ENCODE measurements around the gene CLDN3. TPM values are rescaled to one million over a fixed set of nuclear protein-coding genes. Genes with fewer than 3 reads are reported as not detected.
A peak's percentile ranks its signal among the peaks of the same experiment; 100 is the strongest.
"Not testable (repeated sequence)": the region's sequence is repeated elsewhere in the genome, so short reads cannot be mapped to it uniquely, and the experiment has no call there.

Gene CLDN3, protein sequence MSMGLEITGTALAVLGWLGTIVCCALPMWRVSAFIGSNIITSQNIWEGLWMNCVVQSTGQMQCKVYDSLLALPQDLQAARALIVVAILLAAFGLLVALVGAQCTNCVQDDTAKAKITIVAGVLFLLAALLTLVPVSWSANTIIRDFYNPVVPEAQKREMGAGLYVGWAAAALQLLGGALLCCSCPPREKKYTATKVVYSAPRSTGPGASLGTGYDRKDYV
- total RNA-seq, result not detected

DNA sequence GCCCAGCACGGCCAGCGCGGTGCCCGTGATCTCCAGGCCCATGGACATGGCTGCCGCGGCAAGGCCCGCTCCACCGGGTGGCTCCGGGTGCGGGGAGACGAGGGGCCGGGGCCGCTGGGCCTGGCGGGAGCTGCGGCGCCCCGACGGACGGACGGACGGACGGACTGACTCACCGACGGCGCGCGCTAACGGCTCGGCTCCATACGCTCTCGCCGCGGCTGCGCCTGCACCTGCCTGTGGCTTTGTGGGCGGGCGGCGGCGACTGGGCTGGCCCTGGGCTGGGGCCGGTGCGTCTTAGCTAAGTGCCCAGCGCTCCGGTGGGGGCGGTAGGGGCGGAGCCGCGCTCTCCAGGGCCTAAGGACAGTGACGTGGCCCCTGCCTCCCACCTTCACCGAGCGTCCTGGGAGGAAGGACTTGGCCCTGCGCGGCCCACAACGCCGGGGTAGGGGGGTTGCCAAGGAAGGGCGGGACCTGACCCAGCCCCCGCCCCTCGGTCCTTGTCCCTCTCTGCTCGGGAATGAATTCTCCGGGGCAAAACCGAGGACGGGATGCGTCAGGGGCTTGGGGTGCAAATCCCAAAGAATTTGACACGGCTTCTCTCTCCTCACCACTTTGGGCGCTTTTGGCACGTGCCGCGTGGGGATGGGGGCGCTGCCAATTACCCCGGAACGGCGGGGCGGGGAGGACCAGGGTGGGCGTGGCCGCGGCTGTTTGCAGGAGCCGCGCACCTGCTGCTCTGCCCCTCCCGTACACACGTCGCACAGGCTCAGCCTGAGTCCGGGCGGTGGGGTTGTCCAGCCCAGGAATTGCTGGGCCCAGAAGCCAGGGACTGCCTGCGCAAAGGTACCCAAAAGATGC lies at the start of gene CLDN3:
TSS of gene CLDN3 (minus strand) at position 269 of the 858 bp plus-strand sequence. CDS start at position 48, 221 bp downstream.
- H3K36me3 Mint-ChIP-seq, result no peaks in the 10 kb centered on the region
- H3K27ac Mint-ChIP-seq, result no peak within 1 kb of the TSS
- no peaks in the 10 kb centered on the region for H3K9me3 Mint-ChIP-seq
- H3K4me1 Mint-ChIP-seq (ENCODE audit: low read depth in 2 of 2), result no peaks in the 10 kb centered on the region
- no peak within 1 kb of the TSS for H3K4me3 Mint-ChIP-seq
- H3K27me3 Mint-ChIP-seq, result peaks cover 14 to 15% of the 10 kb centered on the region in 2 donors
- DNase-seq (ENCODE audit: low spot score) (no peak), ATAC-seq (no peak)

DNA sequence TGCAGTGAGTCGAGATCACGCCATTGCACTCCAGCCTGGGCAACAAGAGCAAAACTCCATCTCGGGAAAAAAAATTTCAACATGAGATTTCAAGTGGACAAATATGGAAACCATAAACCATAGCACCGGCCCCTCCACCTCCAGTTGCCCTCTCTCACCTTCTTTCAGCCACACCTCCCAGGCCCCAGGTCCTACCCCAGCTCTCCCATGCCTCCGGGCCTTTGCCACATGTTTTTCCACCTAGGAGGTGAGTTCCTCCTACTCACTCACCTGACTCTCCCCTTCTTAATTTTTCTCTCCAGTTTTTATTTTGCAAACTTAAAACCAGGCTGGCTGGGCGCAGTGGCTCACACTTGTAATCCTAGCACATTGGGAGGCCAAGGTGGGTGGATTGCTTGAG lies 47.1 kb upstream of the CLDN3 start:
- H3K4me3 Mint-ChIP-seq, result no peak overlapping the region
- no peaks in the 10 kb centered on the region for H3K4me1 Mint-ChIP-seq (ENCODE audit: low read depth in 2 of 2)
- H3K36me3 Mint-ChIP-seq, result no peaks in the 10 kb centered on the region
- H3K27ac Mint-ChIP-seq, result no peak overlapping the region
- no peak for ATAC-seq
- peaks cover 12 to 14% of the 10 kb centered on the region in 2 donors for H3K27me3 Mint-ChIP-seq
- no peak for DNase-seq (ENCODE audit: low spot score)
- no peaks in the 10 kb centered on the region for H3K9me3 Mint-ChIP-seq

DNA sequence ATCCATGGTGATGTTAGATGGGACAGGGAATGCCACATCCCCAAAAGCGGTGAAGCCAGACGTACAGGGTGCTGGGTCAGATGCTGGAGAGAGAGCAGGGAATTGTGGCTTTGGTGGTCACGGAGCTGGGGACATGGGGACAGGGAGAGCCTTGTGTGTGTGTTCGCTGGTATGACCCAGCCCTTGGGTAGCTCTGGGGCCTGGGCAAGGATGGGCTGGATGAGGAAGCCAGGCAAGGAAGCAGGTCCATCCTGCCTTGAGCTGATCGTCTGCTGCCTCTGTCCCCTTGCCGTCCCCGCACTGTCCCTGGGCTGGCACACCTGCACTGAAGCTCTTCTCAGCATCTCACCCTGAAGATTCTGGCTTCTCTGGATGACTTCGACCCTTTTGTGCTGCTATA lies 45.4 kb upstream of the CLDN3 start:
- no peaks in the 10 kb centered on the region for H3K9me3 Mint-ChIP-seq
- no peak overlapping the region for H3K27ac Mint-ChIP-seq
- H3K4me1 Mint-ChIP-seq (ENCODE audit: low read depth in 2 of 2), result no peaks in the 10 kb centered on the region
- DNase-seq (ENCODE audit: low spot score) (no peak), ATAC-seq (no peak)
- H3K27me3 Mint-ChIP-seq, result peaks cover 6 to 11% of the 10 kb centered on the region in 2 donors
- no peak overlapping the region for H3K4me3 Mint-ChIP-seq
- no peaks in the 10 kb centered on the region for H3K36me3 Mint-ChIP-seq

DNA sequence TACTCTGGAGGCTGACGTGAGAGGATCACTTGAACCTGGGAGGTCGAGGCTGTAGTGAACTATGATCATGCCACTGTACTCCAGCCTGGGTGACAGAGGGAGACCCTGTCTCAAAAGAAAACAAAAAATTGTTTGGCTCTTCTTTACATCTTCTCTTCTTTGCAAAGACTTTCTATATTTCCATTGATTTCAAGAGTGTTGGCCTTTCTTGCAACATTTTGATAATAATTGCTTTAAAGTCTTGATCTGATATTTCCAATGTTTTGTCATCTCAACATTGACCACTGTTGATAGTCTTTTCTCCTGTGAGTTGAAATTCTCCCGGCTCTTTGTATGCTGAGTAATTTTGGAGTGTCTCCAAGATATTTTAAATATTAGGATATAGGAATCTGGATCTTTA lies 42.9 kb upstream of the CLDN3 start:
- peaks cover 5 to 6% of the 10 kb centered on the region in 2 donors for H3K27me3 Mint-ChIP-seq
- H3K4me1 Mint-ChIP-seq (ENCODE audit: low read depth in 2 of 2), result no peaks in the 10 kb centered on the region
- ATAC-seq, result no peak
- DNase-seq (ENCODE audit: low spot score), result no peak
- H3K27ac Mint-ChIP-seq, result no peak overlapping the region
- H3K4me3 Mint-ChIP-seq, result no peak overlapping the region
- H3K9me3 Mint-ChIP-seq, result no peaks in the 10 kb centered on the region
- no peaks in the 10 kb centered on the region for H3K36me3 Mint-ChIP-seq

DNA sequence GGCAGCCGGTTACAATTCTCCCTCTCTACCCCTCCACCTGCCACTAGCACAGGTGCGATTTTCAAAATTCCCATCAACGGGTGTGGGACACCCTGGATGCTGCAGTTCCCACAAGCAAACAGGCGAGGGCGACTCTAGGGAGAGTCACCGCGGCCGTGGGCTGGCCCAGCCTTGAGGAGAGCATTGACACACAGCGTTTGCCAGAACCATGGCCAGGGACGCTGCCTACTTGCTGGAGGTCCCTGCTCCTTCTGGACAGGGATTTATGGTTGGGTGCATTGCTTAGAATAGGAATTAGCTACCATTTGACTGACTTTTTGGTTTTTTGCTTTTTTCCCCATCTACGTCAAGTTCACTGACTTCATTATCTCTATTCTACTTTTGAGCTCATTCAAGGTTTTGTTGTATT lies 41.7 kb upstream of the CLDN3 start:
- Mint-ChIP-seq H3K27ac (no peak overlapping the region), H3K27me3 (peaks cover 5 to 6% of the 10 kb centered on the region in 2 donors), H3K4me3 (no peak overlapping the region), H3K9me3 (no peaks in the 10 kb centered on the region), H3K4me1 (ENCODE audit: low read depth in 2 of 2) (no peaks in the 10 kb centered on the region), H3K36me3 (no peaks in the 10 kb centered on the region)
- peak; percentile 71 for DNase-seq (ENCODE audit: low spot score)
- peak; percentile 71 to 83 for ATAC-seq

DNA sequence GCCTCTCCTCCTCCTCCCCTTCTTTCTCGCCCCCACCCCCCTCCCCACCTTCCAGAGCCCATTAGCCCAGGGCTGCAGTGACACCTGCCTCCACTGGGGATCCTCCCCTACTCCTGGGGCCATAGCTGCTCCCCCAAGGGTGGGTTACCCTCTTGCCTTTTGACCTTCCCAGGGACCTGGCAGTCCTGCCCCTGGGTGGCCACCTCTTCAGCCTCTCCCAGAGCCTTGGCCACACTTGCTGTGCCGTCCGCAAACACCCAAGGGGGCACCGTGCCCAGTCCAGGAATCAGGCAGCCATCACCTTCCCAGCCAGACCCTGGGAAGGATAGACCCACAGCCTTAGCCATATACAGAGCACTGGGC lies 40.9 kb upstream of the CLDN3 start:
- Mint-ChIP-seq H3K36me3 (no peaks in the 10 kb centered on the region), H3K9me3 (no peaks in the 10 kb centered on the region), H3K27me3 (peaks cover 5 to 6% of the 10 kb centered on the region in 2 donors), H3K4me1 (ENCODE audit: low read depth in 2 of 2) (no peaks in the 10 kb centered on the region), H3K27ac (no peak overlapping the region), H3K4me3 (no peak overlapping the region)
- ATAC-seq (no peak), DNase-seq (ENCODE audit: low spot score) (no peak)

DNA sequence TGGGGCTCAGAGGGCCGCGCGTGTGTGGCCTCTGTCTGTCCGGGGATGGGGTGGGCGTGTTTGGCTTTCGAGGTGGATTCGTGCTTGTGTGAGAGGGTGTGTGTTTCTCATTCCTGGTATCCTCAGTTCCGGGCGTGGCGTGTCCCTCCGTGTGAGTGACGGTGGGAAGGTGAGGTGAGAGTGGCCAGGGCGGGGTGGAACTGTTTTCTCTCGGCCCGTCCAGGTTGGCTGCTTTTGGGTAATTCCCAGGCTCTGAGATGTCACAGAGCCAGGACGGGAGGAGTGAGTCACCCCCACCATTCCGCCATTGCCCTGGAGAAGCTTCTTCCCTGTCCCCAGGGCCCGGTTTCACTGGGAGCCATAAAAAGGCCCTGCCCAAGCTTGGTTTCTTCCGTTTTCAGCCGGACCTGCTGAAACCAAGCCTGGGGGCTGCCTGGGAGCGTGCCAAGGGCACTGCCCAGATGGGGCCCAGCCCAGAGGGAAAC lies 39.4 kb upstream of the CLDN3 start:
- DNase-seq (ENCODE audit: low spot score) (no peak), ATAC-seq (no peak)
- Mint-ChIP-seq H3K36me3 (no peaks in the 10 kb centered on the region), H3K9me3 (no peaks in the 10 kb centered on the region), H3K4me1 (ENCODE audit: low read depth in 2 of 2) (no peaks in the 10 kb centered on the region), H3K27me3 (peaks cover 7 to 11% of the 10 kb centered on the region in 2 donors), H3K27ac (no peak overlapping the region), H3K4me3 (no peak overlapping the region)

DNA sequence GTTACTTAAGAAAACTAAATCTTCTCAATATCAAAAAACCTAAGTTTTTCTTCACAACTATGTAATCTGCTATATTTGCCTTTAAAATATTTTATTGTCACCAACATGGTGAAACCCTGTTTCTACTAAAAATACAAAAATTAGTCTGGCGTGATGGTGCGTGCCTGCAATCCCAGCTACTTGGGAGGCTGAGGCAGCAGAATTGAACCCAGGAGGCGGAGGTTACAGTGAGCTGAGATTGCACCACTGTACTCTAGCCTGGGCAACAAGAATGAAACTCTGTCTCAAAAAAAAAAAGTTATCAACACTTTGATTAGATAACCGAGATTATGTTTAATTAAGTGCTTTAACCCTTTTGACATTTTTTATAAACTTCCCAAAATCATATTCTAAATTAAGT lies 32.4 kb upstream of the CLDN3 start:
- H3K9me3 Mint-ChIP-seq, result no peaks in the 10 kb centered on the region
- no peaks in the 10 kb centered on the region for H3K36me3 Mint-ChIP-seq
- no peak overlapping the region for H3K27ac Mint-ChIP-seq
- DNase-seq (ENCODE audit: low spot score), result no peak
- ATAC-seq, result no peak
- H3K4me1 Mint-ChIP-seq (ENCODE audit: low read depth in 2 of 2), result no peaks in the 10 kb centered on the region
- H3K4me3 Mint-ChIP-seq, result no peak overlapping the region
- peaks cover 6 to 12% of the 10 kb centered on the region in 2 donors for H3K27me3 Mint-ChIP-seq

DNA sequence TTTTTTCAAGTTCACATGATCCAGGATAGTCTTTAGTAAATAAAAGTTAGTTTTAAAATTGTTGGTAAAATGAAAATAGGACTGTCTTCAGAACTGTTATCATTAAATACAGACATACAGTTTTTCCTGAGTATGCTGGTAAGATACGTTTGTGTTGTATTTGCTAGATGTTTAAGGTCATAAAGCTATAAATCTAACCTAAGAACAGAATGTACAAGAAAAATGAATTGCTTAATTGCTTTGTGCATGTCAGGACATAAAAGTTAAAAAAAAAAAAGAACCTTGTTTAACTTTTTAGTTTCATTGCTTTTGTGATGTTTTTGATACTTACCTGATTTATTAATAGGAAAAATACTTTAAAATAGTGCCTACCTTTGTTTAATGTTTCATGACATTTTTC lies 31.5 kb upstream of the CLDN3 start:
- Mint-ChIP-seq H3K9me3 (no peaks in the 10 kb centered on the region), H3K36me3 (no peaks in the 10 kb centered on the region), H3K27me3 (peaks cover 6 to 12% of the 10 kb centered on the region in 2 donors), H3K4me1 (ENCODE audit: low read depth in 2 of 2) (no peaks in the 10 kb centered on the region), H3K27ac (no peak overlapping the region), H3K4me3 (no peak overlapping the region)
- DNase-seq (ENCODE audit: low spot score) (no peak), ATAC-seq (no peak)

DNA sequence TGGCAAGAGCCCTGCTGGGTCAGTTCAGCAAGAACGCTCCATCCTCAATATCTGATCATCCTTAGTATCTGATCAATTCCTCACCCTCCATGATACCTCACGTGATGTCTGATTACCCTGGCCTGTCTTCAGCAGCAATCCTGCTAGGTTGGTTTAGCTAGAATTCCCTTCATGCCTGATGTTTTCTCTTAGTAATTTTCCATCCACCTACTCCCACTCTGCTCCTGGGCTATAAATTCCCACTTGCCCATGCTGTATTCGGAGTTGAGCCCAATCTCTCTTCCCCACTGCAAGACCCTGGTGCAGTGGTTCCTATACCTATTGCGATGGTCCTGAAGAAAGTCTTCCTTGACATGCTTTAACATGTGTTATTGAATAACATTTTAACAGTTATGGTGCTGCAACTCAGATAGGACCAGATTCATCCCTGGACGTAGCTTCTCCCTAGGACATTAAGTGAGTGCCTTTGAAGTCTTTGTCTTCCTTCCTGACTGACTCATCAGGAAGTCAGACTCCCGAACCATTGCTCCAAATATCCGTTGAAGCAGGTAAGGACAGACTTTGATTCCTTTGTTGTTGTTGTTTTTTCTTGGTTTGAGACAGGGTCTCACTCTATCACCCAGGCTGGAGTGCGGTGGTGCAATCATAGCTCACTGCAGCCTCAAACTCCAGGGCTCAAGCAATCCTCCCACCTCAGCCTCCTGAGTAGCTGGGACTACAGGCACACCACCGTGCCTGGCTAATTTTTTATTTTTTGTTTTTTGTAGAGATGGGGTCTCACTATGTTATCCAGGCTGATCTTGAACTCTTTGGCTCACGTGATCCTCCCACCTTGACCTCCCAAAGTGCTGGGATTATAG lies 29.4 kb upstream of the CLDN3 start:
- peaks cover 2 to 9% of the 10 kb centered on the region in 2 donors for H3K27me3 Mint-ChIP-seq
- DNase-seq (ENCODE audit: low spot score) (no peak), ATAC-seq (no peak)
- H3K4me1 Mint-ChIP-seq (ENCODE audit: low read depth in 2 of 2), result no peaks in the 10 kb centered on the region
- H3K27ac Mint-ChIP-seq, result no peak overlapping the region
- no peaks in the 10 kb centered on the region for H3K9me3 Mint-ChIP-seq
- H3K36me3 Mint-ChIP-seq, result no peaks in the 10 kb centered on the region
- no peak overlapping the region for H3K4me3 Mint-ChIP-seq

DNA sequence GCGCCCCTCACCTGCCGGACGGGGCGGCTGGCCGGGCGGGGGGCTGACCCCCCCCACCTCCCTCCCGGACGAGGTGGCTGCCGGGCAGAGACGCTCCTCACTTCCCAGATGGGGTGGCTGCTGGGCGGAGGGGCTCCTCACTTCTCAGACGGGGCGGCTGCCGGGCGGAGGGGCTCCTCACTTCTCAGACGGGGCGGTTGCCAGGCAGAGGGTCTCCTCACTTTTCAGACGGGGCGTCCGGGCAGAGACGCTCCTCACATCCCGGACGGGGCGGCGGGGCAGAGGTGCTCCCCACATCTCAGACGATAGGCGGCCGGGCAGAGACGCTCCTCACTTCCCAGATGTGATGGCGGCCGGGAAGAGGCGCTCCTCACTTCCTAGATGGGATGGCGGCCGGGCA lies 27.1 kb upstream of the CLDN3 start:
- not testable (repeated sequence) for ATAC-seq; H3K4me1 Mint-ChIP-seq (ENCODE audit: low read depth in 2 of 2); H3K9me3 Mint-ChIP-seq; H3K36me3 Mint-ChIP-seq; H3K27me3 Mint-ChIP-seq; H3K4me3 Mint-ChIP-seq; H3K27ac Mint-ChIP-seq; DNase-seq (ENCODE audit: low spot score)

DNA sequence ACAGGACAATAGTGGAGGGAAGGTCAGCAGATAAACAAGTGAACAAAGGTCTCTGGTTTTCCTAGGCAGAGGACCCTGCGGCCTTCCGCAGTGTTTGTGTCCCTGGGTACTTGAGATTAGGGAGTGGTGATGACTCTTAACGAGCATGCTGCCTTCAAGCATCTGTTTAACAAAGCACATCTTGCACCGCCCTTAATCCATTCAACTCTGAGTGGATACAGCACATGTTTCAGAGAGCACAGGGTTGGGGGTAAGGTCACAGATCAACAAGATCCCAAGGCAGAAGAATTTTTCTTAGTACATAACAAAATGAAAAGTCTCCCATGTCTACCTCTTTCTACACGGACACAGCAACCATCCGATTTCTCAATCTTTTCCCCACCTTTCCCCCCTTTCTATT lies 26.6 kb upstream of the CLDN3 start:
- H3K27ac Mint-ChIP-seq; DNase-seq (ENCODE audit: low spot score); H3K36me3 Mint-ChIP-seq; ATAC-seq; H3K4me1 Mint-ChIP-seq (ENCODE audit: low read depth in 2 of 2); H3K27me3 Mint-ChIP-seq; H3K9me3 Mint-ChIP-seq; H3K4me3 Mint-ChIP-seq: not testable (repeated sequence)

DNA sequence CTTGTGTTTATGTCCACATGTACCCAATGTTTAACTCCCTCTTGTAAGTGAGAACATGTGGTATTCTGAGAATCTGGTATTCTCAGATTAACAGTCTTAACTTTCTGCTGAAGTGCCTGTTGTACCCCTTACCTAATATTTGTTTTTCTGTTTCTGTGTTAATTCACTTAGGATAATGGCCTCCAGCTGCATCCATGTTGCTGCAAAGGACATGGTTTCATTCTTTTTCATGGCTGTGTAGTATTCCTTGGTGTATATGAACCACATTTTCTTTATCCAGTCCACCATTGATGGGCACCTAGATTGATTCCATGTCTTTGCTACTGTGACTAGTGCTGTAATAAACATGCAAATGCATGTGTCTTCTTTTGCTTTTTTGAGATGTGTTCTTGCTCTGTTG lies 25.1 kb upstream of the CLDN3 start:
- H3K4me3 Mint-ChIP-seq; ATAC-seq; H3K4me1 Mint-ChIP-seq (ENCODE audit: low read depth in 2 of 2); H3K27me3 Mint-ChIP-seq; H3K27ac Mint-ChIP-seq; H3K36me3 Mint-ChIP-seq; DNase-seq (ENCODE audit: low spot score); H3K9me3 Mint-ChIP-seq: not testable (repeated sequence)

Measured in natural killer cell treated with Interleukin-12 subunit alpha and Interleukin-12 subunit beta and Interleukin-15 and Interleukin-18, amount 100 ng/mL, for 72 hours (primary cell).